ENCODE data around the gene AREG.

- no peak for TF ChIP-seq CTCF (IDR thresholded peaks at IDR 0.05)
- no peak for TF ChIP-seq E2F4 (CRISPR knock-in tag; IDR thresholded peaks at IDR 0.05; ENCODE audit: borderline replicate concordance, low read depth)
- TF ChIP-seq ZNF263 (CRISPR knock-in tag; IDR thresholded peaks at IDR 0.05; ENCODE audit: low read depth), result no peak
- TF ChIP-seq SP1 (CRISPR knock-in tag; conservative IDR thresholded peaks at IDR 0.05), result no peak
- TF ChIP-seq PRDM15 (CRISPR knock-in tag; IDR thresholded peaks at IDR 0.05), result no peak
- no peak for TF ChIP-seq ZNF232 (CRISPR knock-in tag; IDR thresholded peaks at IDR 0.05)
- TF ChIP-seq ETV6 (CRISPR knock-in tag; IDR thresholded peaks at IDR 0.05), result no peak
- no peak for TF ChIP-seq KAT7 (CRISPR knock-in tag; IDR thresholded peaks at IDR 0.05; ENCODE audit: borderline replicate concordance)
- TF ChIP-seq NR3C1 (CRISPR knock-in tag; conservative IDR thresholded peaks at IDR 0.05; ENCODE audit: low read depth), result no peak
- no peak for TF ChIP-seq PREB (CRISPR knock-in tag; IDR thresholded peaks at IDR 0.05; ENCODE audit: borderline replicate concordance)
- TF ChIP-seq RELA (CRISPR knock-in tag; IDR thresholded peaks at IDR 0.05; ENCODE audit: borderline replicate concordance), result no peak
Measured at GRCh38 chr4:74395633-74396032, 49.3 kb upstream of the AREG start.

All from WTC11 (cell line).